WI38 (cell line): Measurements from ENCODE around the gene CDK17.
A peak's percentile ranks its signal among the peaks of the same experiment; 100 is the strongest.
"Not testable (repeated sequence)": the region's sequence is repeated elsewhere in the genome, so short reads cannot be mapped to it uniquely, and the experiment has no call there.

ENCODE experiments used
- H3K4me3 ChIP-seq: 2 replicates; pipeline ENCODE4 v1.5.1; 2011; ENCODE audit warnings: low read depth, mild to moderate bottlenecking, control low read depth, low read length
- CTCF ChIP-seq: IDR thresholded peaks from 2 replicates; pipeline ENCODE4 v1.5.1; 2012; ENCODE audit warnings: low read depth, mild to moderate bottlenecking, control low read depth, low read length

The CDK17 gene

GRCh38 chr12:96438330-96438729 lies 38.1 kb upstream of the CDK17 start:
- no peak for TF ChIP-seq CTCF
- H3K4me3 ChIP-seq, result no peak overlapping the region

- no peak for TF ChIP-seq CTCF
- no peak overlapping the region for H3K4me3 ChIP-seq
Measured at GRCh38 chr12:96437171-96437445, 36.9 kb upstream of the CDK17 start.

GRCh38 chr12:96436366-96437170 lies 36.3 kb upstream of the CDK17 start:
- no peak for TF ChIP-seq CTCF
- H3K4me3 ChIP-seq, result no peak overlapping the region

- no peak overlapping the region for H3K4me3 ChIP-seq
- no peak for TF ChIP-seq CTCF
Measured at GRCh38 chr12:96434107-96434506, 33.9 kb upstream of the CDK17 start.

- not testable (repeated sequence) for H3K4me3 ChIP-seq
Measured at GRCh38 chr12:96432496-96433321, 32.5 kb upstream of the CDK17 start.

- TF ChIP-seq CTCF, result no peak
- H3K4me3 ChIP-seq, result no peak overlapping the region
Measured at GRCh38 chr12:96431067-96431466, 30.8 kb upstream of the CDK17 start.

- H3K4me3 ChIP-seq, result peak overlapping the region; percentile 56
- no peak for TF ChIP-seq CTCF
Measured at GRCh38 chr12:96427269-96427729, 27.1 kb upstream of the CDK17 start.
